H1 (cell line): ENCODE data around the gene MRAP2.

Experiments
- CHD1 ChIP-seq: IDR thresholded peaks from 2 replicates; pipeline ENCODE4 v1.6.1; 2012; ENCODE audit warnings: low read depth, low read length, improper control_type of control experiment
- CREB1 ChIP-seq: IDR thresholded peaks from 2 replicates; pipeline ENCODE4 v1.6.1; 2012; ENCODE audit warnings: inconsistent platforms
- CTCF ChIP-seq, 3 experiments: IDR thresholded peaks; 1 replicate in 2 of 3; 2 replicates in 1 of 3; pipeline versions ENCODE4 v1.5.1 to v1.6.1; 2011; ENCODE audit warnings: low read length in 3 of 3, mild to moderate bottlenecking in 3 of 3, inconsistent platforms in 2 of 3, low read depth in 1 of 3, moderate library complexity in 1 of 3; ENCODE audit not compliant: insufficient read depth in 1 of 3; ENCODE audit errors: control extremely low read depth in 1 of 3
- EP300 ChIP-seq, 2 experiments: IDR thresholded peaks; 1 replicate in 1 of 2; 2 replicates in 1 of 2; pipeline ENCODE4 v1.6.1; 2011 to 2012; ENCODE audit warnings: low read depth in 2 of 2, low read length in 2 of 2, mild to moderate bottlenecking in 2 of 2, borderline replicate concordance in 1 of 2, inconsistent platforms in 1 of 2, moderate library complexity in 1 of 2
- PHF8 ChIP-seq: fragments of 200-600 bp; sonication (generic); conservative IDR thresholded peaks from 2 replicates; pipeline ENCODE4 v1.7.1; 2012; ENCODE audit warnings: low read depth, mild to moderate bottlenecking, inconsistent platforms, low read length, moderate library complexity
- POLR2AphosphoS5 ChIP-seq: IDR thresholded peaks from 2 replicates; pipeline ENCODE4 v1.6.1; 2011; ENCODE audit warnings: low read depth, low read length

- no peak for TF ChIP-seq CHD1
- no peak for TF ChIP-seq CTCF (IDR thresholded peaks at IDR 0.05; ENCODE audit: control extremely low read depth in 1 of 3, insufficient read depth in 1 of 3, low read depth in 1 of 3, low read length in 3 of 3)
- no peak for TF ChIP-seq CREB1
- TF ChIP-seq POLR2AphosphoS5, result no peak
- no peak for TF ChIP-seq PHF8
- TF ChIP-seq EP300 (IDR thresholded peaks at IDR 0.05; ENCODE audit: borderline replicate concordance in 1 of 2, low read depth in 2 of 2, low read length in 2 of 2), result no peak
Observed at GRCh38 chr6:84093441-84094435, 60.2 kb downstream of the MRAP2 start.
